Stimulated activated naive CD8-positive, alpha-beta T cell treated with anti-CD3 and anti-CD28 coated beads, Interleukin-15, Interleukin-2, amounts not matched to agents 100 ng/mL and 50 ng/mL, for 24 hours (primary cell): ENCODE results near the gene PDCD1LG2.
A peak's percentile ranks its signal among the peaks of the same experiment; 100 is the strongest.

Experiments used
- H3K27ac Mint-ChIP-seq: one replicate; pipeline ENCODE4 v1.8.0; 2021; ENCODE audit warnings: mild to moderate bottlenecking, mixed read lengths
- H3K27me3 Mint-ChIP-seq: one replicate; pipeline ENCODE4 v1.8.0; 2021; ENCODE audit warnings: mixed read lengths
- H3K36me3 Mint-ChIP-seq: one replicate; pipeline ENCODE4 v1.8.0; 2021; ENCODE audit warnings: low read depth, mixed read lengths
- H3K4me1 Mint-ChIP-seq: one replicate; pipeline ENCODE4 v1.8.0; 2021; ENCODE audit warnings: low read depth, mixed read lengths
- H3K4me3 Mint-ChIP-seq: one replicate; pipeline ENCODE4 v1.8.0; 2021; ENCODE audit warnings: mild to moderate bottlenecking, mixed read lengths
- H3K9me3 Mint-ChIP-seq: one replicate; pipeline ENCODE4 v1.8.0; 2021; ENCODE audit warnings: mixed read lengths

PDCD1LG2 gene

GRCh38 chr9:5562806-5563416 lies 52.6 kb downstream of the PDCD1LG2 start:
- Mint-ChIP-seq H3K27ac (peak overlapping the region; percentile 43), H3K4me1 (peaks cover 47% of the 10 kb centered on the region), H3K36me3 (peaks cover 5% of the 10 kb centered on the region), H3K4me3 (no peak overlapping the region), H3K9me3 (no peaks in the 10 kb centered on the region), H3K27me3 (no peaks in the 10 kb centered on the region)

GRCh38 chr9:5563417-5563815 lies 53.1 kb downstream of the PDCD1LG2 start:
- Mint-ChIP-seq H3K36me3 (peaks cover 5% of the 10 kb centered on the region), H3K9me3 (no peaks in the 10 kb centered on the region), H3K4me1 (peaks cover 44% of the 10 kb centered on the region), H3K27ac (peak overlapping the region; percentile 43), H3K27me3 (no peaks in the 10 kb centered on the region), H3K4me3 (no peak overlapping the region)

GRCh38 chr9:5563886-5564285 lies 53.6 kb downstream of the PDCD1LG2 start:
- H3K27me3 Mint-ChIP-seq: no peaks in the 10 kb centered on the region
- no peak overlapping the region for H3K27ac Mint-ChIP-seq
- no peak overlapping the region for H3K4me3 Mint-ChIP-seq
- no peaks in the 10 kb centered on the region for H3K9me3 Mint-ChIP-seq
- H3K4me1 Mint-ChIP-seq: peaks cover 44% of the 10 kb centered on the region
- peaks cover 5% of the 10 kb centered on the region for H3K36me3 Mint-ChIP-seq

GRCh38 chr9:5566054-5566618 lies 55.8 kb downstream of the PDCD1LG2 start:
- H3K4me1 Mint-ChIP-seq: peaks cover 39% of the 10 kb centered on the region
- no peaks in the 10 kb centered on the region for H3K9me3 Mint-ChIP-seq
- peaks cover 5% of the 10 kb centered on the region for H3K36me3 Mint-ChIP-seq
- no peak overlapping the region for H3K4me3 Mint-ChIP-seq
- no peaks in the 10 kb centered on the region for H3K27me3 Mint-ChIP-seq
- no peak overlapping the region for H3K27ac Mint-ChIP-seq

GRCh38 chr9:5568868-5569267 lies 58.5 kb downstream of the PDCD1LG2 start:
- no peaks in the 10 kb centered on the region for H3K9me3 Mint-ChIP-seq
- H3K27me3 Mint-ChIP-seq: no peaks in the 10 kb centered on the region
- H3K27ac Mint-ChIP-seq: peak overlapping the region; percentile 43
- H3K4me1 Mint-ChIP-seq: peaks cover 18% of the 10 kb centered on the region
- H3K36me3 Mint-ChIP-seq: no peaks in the 10 kb centered on the region
- no peak overlapping the region for H3K4me3 Mint-ChIP-seq

- H3K4me3 Mint-ChIP-seq: no peak overlapping the region
Measured at GRCh38 chr9:5569409-5569808, 59.1 kb downstream of the PDCD1LG2 start.

GRCh38 chr9:5569891-5570290 lies 59.6 kb downstream of the PDCD1LG2 start:
- H3K36me3 Mint-ChIP-seq: no peaks in the 10 kb centered on the region
- peaks cover 17% of the 10 kb centered on the region for H3K4me1 Mint-ChIP-seq
- H3K27me3 Mint-ChIP-seq: no peaks in the 10 kb centered on the region
- H3K27ac Mint-ChIP-seq: no peak overlapping the region
- H3K4me3 Mint-ChIP-seq: no peak overlapping the region
- H3K9me3 Mint-ChIP-seq: no peaks in the 10 kb centered on the region

More at GRCh38 chr9:5569409-5569808, 59.1 kb downstream of the PDCD1LG2 start:
- H3K4me1 Mint-ChIP-seq: peaks cover 17% of the 10 kb centered on the region
- H3K9me3 Mint-ChIP-seq: no peaks in the 10 kb centered on the region
- no peak overlapping the region for H3K27ac Mint-ChIP-seq
- no peaks in the 10 kb centered on the region for H3K27me3 Mint-ChIP-seq
- no peaks in the 10 kb centered on the region for H3K36me3 Mint-ChIP-seq

- no peaks in the 10 kb centered on the region for H3K9me3 Mint-ChIP-seq
- no peaks in the 10 kb centered on the region for H3K36me3 Mint-ChIP-seq
- no peak overlapping the region for H3K4me3 Mint-ChIP-seq
- H3K27me3 Mint-ChIP-seq: no peaks in the 10 kb centered on the region
- H3K4me1 Mint-ChIP-seq: peaks cover 14% of the 10 kb centered on the region
- no peak overlapping the region for H3K27ac Mint-ChIP-seq
Measured at GRCh38 chr9:5571629-5572232, 61.4 kb downstream of the PDCD1LG2 start.

GRCh38 chr9:5574097-5574496 lies 63.8 kb downstream of the PDCD1LG2 start:
- H3K27ac Mint-ChIP-seq: no peak overlapping the region
- no peaks in the 10 kb centered on the region for H3K36me3 Mint-ChIP-seq
- H3K9me3 Mint-ChIP-seq: no peaks in the 10 kb centered on the region
- H3K4me1 Mint-ChIP-seq: peaks cover 24% of the 10 kb centered on the region
- H3K27me3 Mint-ChIP-seq: no peaks in the 10 kb centered on the region
- no peak overlapping the region for H3K4me3 Mint-ChIP-seq

- no peak overlapping the region for H3K4me3 Mint-ChIP-seq
- no peaks in the 10 kb centered on the region for H3K27me3 Mint-ChIP-seq
- no peaks in the 10 kb centered on the region for H3K36me3 Mint-ChIP-seq
- H3K27ac Mint-ChIP-seq: no peak overlapping the region
- H3K9me3 Mint-ChIP-seq: no peaks in the 10 kb centered on the region
- H3K4me1 Mint-ChIP-seq: peaks cover 25% of the 10 kb centered on the region
Measured at GRCh38 chr9:5575000-5575399, 64.7 kb downstream of the PDCD1LG2 start.

- H3K27ac Mint-ChIP-seq: no peak overlapping the region
- H3K27me3 Mint-ChIP-seq: no peaks in the 10 kb centered on the region
- H3K4me3 Mint-ChIP-seq: no peak overlapping the region
- H3K36me3 Mint-ChIP-seq: no peaks in the 10 kb centered on the region
- peaks cover 36% of the 10 kb centered on the region for H3K4me1 Mint-ChIP-seq
- no peaks in the 10 kb centered on the region for H3K9me3 Mint-ChIP-seq
Measured at GRCh38 chr9:5577225-5577624, 66.9 kb downstream of the PDCD1LG2 start.

- Mint-ChIP-seq H3K27ac (no peak overlapping the region), H3K27me3 (no peaks in the 10 kb centered on the region), H3K4me1 (peaks cover 45% of the 10 kb centered on the region), H3K4me3 (no peak overlapping the region), H3K9me3 (no peaks in the 10 kb centered on the region), H3K36me3 (no peaks in the 10 kb centered on the region)
Measured at GRCh38 chr9:5578018-5578697, 67.8 kb downstream of the PDCD1LG2 start.

GRCh38 chr9:5578698-5579085 lies 68.4 kb downstream of the PDCD1LG2 start:
- H3K27ac Mint-ChIP-seq: no peak overlapping the region

GRCh38 chr9:5579881-5580280 lies 69.5 kb downstream of the PDCD1LG2 start:
- Mint-ChIP-seq H3K4me1 (peaks cover 58% of the 10 kb centered on the region), H3K4me3 (no peak overlapping the region), H3K27me3 (no peaks in the 10 kb centered on the region), H3K9me3 (no peaks in the 10 kb centered on the region), H3K27ac (no peak overlapping the region), H3K36me3 (no peaks in the 10 kb centered on the region)

More at GRCh38 chr9:5578698-5579085, 68.4 kb downstream of the PDCD1LG2 start:
- H3K4me3 Mint-ChIP-seq: no peak overlapping the region
- no peaks in the 10 kb centered on the region for H3K27me3 Mint-ChIP-seq
- H3K9me3 Mint-ChIP-seq: no peaks in the 10 kb centered on the region
- H3K36me3 Mint-ChIP-seq: no peaks in the 10 kb centered on the region
- H3K4me1 Mint-ChIP-seq: peaks cover 50% of the 10 kb centered on the region

- H3K4me1 Mint-ChIP-seq: peaks cover 64% of the 10 kb centered on the region
- H3K27ac Mint-ChIP-seq: no peak overlapping the region
- H3K9me3 Mint-ChIP-seq: no peaks in the 10 kb centered on the region
- no peak overlapping the region for H3K4me3 Mint-ChIP-seq
- H3K27me3 Mint-ChIP-seq: no peaks in the 10 kb centered on the region
- H3K36me3 Mint-ChIP-seq: no peaks in the 10 kb centered on the region
Measured at GRCh38 chr9:5580650-5581049, 70.3 kb downstream of the PDCD1LG2 start.
